Measurements from ENCODE around the gene PFKP. TPM values are rescaled to one million over a fixed set of nuclear protein-coding genes. Genes with fewer than 3 reads are reported as not detected.

The PFKP gene
- total RNA-seq, 2 donors from 2014 or later: 55.2 to 119 TPM

- H3K9me3 ChIP-seq: no peaks in the 10 kb centered on the region
- peak overlapping the region; percentile 10 to 40 for H3K27ac ChIP-seq
These were observed 23.6 kb upstream of the PFKP start for GRCh38 chr10:3043512-3044368.

GRCh38 chr10:3045471-3046209 is 21.7 kb upstream of the PFKP start:
- H3K4me1 ChIP-seq: peaks cover 0 to 24% of the 10 kb centered on the region in 2 donors
- H3K4me3 ChIP-seq: no peak overlapping the region
- H3K27ac ChIP-seq: peak overlapping the region; percentile 69 to 70
- H3K27me3 ChIP-seq: no peaks in the 10 kb centered on the region
- no peaks in the 10 kb centered on the region for H3K9me3 ChIP-seq
- no peak for TF ChIP-seq CTCF (IDR thresholded peaks at IDR 0.05)
- DNase-seq (ENCODE audit: low spot score): no peak
- no peaks in the 10 kb centered on the region for H3K36me3 ChIP-seq

More at GRCh38 chr10:3043512-3044368, 23.6 kb upstream of the PFKP start:
- no peak for DNase-seq (ENCODE audit: low spot score)
- H3K36me3 ChIP-seq: no peaks in the 10 kb centered on the region
- peaks cover 0 to 24% of the 10 kb centered on the region in 2 donors for H3K4me1 ChIP-seq
- H3K4me3 ChIP-seq: no peak overlapping the region
- TF ChIP-seq CTCF (IDR thresholded peaks at IDR 0.05): peak; percentile 47 to 76
- no peaks in the 10 kb centered on the region for H3K27me3 ChIP-seq

GRCh38 chr10:3046210-3046779 is 21.1 kb upstream of the PFKP start:
- Histone ChIP-seq H3K4me1 (peaks cover 0 to 24% of the 10 kb centered on the region in 2 donors), H3K27ac (peak overlapping the region; percentile 69 to 70), H3K36me3 (no peaks in the 10 kb centered on the region), H3K4me3 (no peak overlapping the region), H3K9me3 (no peaks in the 10 kb centered on the region), H3K27me3 (no peaks in the 10 kb centered on the region)
- no peak for TF ChIP-seq CTCF (IDR thresholded peaks at IDR 0.05)
- no peak for DNase-seq (ENCODE audit: low spot score)

GRCh38 chr10:3046981-3047547 is 20.3 kb upstream of the PFKP start:
- Histone ChIP-seq H3K9me3 (no peaks in the 10 kb centered on the region), H3K4me3 (no peak overlapping the region), H3K27ac (no peak overlapping the region), H3K36me3 (no peaks in the 10 kb centered on the region), H3K4me1 (peaks cover 0 to 24% of the 10 kb centered on the region in 2 donors), H3K27me3 (no peaks in the 10 kb centered on the region)
- no peak for DNase-seq (ENCODE audit: low spot score)
- no peak for TF ChIP-seq CTCF (IDR thresholded peaks at IDR 0.05)

- Histone ChIP-seq H3K4me3 (no peak overlapping the region), H3K4me1 (peaks cover 0 to 24% of the 10 kb centered on the region in 2 donors)
These were observed 19.8 kb upstream of the PFKP start for GRCh38 chr10:3047596-3047995.

More at GRCh38 chr10:3047596-3047995, 19.8 kb upstream of the PFKP start:
- Histone ChIP-seq H3K9me3 (no peaks in the 10 kb centered on the region), H3K27ac (no peak overlapping the region), H3K27me3 (no peaks in the 10 kb centered on the region), H3K36me3 (no peaks in the 10 kb centered on the region)
- no peak for TF ChIP-seq CTCF (IDR thresholded peaks at IDR 0.05)
- DNase-seq (ENCODE audit: low spot score): no peak

Data from right atrium auricular region (tissue), 2 donors.